SK-N-SH (cell line): ENCODE data around the gene ZNF746.

ENCODE experiments used
- EP300 ChIP-seq, 2 experiments: IDR thresholded peaks; 2 replicates each; pipeline versions ENCODE4 v1.4.0 to v1.6.1; 2012; ENCODE audit warnings: borderline replicate concordance in 1 of 2, low read depth in 1 of 2, low read length in 1 of 2
- JUND ChIP-seq: IDR thresholded peaks from 2 replicates; pipeline ENCODE4 v1.4.0; 2012
- NFIC ChIP-seq: IDR thresholded peaks from 2 replicates; pipeline ENCODE4 v1.4.0; 2012; ENCODE audit warnings: borderline replicate concordance
- NRF1 ChIP-seq: IDR thresholded peaks from 2 replicates; pipeline ENCODE4 v1.6.1; 2012; ENCODE audit warnings: low read depth, mild to moderate bottlenecking, low read length
- POLR2AphosphoS5 ChIP-seq: IDR thresholded peaks from 2 replicates; pipeline ENCODE4 v1.6.1; 2012; ENCODE audit warnings: low read depth, low read length
- TAF1 ChIP-seq: IDR thresholded peaks from 2 replicates; pipeline ENCODE4 v1.6.1; 2012; ENCODE audit warnings: low read depth, mild to moderate bottlenecking, low read length, moderate library complexity, borderline replicate concordance
- YY1 ChIP-seq: IDR thresholded peaks from 2 replicates; pipeline ENCODE4 v1.4.0; 2012; ENCODE audit warnings: low read depth, mild to moderate bottlenecking
- TF ChIP-seq, protein P1 (sequence below): fragments of 200-600 bp; sonication (generic); IDR thresholded peaks from 2 replicates; pipeline ENCODE4 v1.6.1; 2017; ENCODE audit warnings: antibody characterized with exemption, mild to moderate bottlenecking, moderate library complexity
- TF ChIP-seq, protein P2 (sequence below): IDR thresholded peaks from 2 replicates; pipeline ENCODE4 v1.6.1; 2012; ENCODE audit warnings: mild to moderate bottlenecking, low read depth, low read length, moderate library complexity
- TF ChIP-seq, protein P3 (sequence below): IDR thresholded peaks from 2 replicates; pipeline ENCODE4 v1.4.0; 2012; ENCODE audit warnings: low read depth, borderline replicate concordance
- TF ChIP-seq, protein P4 (sequence below): IDR thresholded peaks from 2 replicates; pipeline ENCODE4; 2012
- TF ChIP-seq, protein P5 (sequence below): IDR thresholded peaks from 2 replicates; pipeline ENCODE4 v1.4.0; 2012; ENCODE audit warnings: low read depth, borderline replicate concordance

DNA sequence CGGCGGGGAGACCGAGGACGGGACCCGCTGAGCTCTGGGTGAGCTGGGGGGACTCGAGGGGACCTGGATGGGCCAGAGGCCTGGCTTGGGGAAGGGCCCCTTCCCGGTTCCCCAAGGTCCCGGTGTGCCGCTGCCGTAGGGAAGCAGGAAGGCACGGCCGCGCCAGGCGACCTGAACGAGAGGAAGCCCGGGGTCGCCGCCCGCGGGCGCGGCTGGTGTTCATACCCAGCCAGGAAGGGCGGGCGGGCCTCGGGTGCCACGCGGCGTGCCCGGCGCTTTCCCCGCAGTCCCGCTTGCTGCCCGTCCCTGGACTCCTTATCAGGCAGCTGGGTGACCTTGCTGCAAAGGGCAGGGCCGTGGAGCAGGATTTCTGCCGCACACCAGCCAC, 74.7 kb downstream of the ZNF746 start:
- TF ChIP-seq POLR2AphosphoS5 (no peak), JUND (no peak), EP300 (IDR thresholded peaks at IDR 0.05; ENCODE audit: borderline replicate concordance in 1 of 2, low read depth in 1 of 2, low read length in 1 of 2) (no peak), NRF1 (no peak), TAF1 (no peak), NFIC (no peak), YY1 (no peak)
- TF ChIP-seq, protein P1, sequence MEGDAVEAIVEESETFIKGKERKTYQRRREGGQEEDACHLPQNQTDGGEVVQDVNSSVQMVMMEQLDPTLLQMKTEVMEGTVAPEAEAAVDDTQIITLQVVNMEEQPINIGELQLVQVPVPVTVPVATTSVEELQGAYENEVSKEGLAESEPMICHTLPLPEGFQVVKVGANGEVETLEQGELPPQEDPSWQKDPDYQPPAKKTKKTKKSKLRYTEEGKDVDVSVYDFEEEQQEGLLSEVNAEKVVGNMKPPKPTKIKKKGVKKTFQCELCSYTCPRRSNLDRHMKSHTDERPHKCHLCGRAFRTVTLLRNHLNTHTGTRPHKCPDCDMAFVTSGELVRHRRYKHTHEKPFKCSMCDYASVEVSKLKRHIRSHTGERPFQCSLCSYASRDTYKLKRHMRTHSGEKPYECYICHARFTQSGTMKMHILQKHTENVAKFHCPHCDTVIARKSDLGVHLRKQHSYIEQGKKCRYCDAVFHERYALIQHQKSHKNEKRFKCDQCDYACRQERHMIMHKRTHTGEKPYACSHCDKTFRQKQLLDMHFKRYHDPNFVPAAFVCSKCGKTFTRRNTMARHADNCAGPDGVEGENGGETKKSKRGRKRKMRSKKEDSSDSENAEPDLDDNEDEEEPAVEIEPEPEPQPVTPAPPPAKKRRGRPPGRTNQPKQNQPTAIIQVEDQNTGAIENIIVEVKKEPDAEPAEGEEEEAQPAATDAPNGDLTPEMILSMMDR, result no peak
- TF ChIP-seq, protein P2, sequence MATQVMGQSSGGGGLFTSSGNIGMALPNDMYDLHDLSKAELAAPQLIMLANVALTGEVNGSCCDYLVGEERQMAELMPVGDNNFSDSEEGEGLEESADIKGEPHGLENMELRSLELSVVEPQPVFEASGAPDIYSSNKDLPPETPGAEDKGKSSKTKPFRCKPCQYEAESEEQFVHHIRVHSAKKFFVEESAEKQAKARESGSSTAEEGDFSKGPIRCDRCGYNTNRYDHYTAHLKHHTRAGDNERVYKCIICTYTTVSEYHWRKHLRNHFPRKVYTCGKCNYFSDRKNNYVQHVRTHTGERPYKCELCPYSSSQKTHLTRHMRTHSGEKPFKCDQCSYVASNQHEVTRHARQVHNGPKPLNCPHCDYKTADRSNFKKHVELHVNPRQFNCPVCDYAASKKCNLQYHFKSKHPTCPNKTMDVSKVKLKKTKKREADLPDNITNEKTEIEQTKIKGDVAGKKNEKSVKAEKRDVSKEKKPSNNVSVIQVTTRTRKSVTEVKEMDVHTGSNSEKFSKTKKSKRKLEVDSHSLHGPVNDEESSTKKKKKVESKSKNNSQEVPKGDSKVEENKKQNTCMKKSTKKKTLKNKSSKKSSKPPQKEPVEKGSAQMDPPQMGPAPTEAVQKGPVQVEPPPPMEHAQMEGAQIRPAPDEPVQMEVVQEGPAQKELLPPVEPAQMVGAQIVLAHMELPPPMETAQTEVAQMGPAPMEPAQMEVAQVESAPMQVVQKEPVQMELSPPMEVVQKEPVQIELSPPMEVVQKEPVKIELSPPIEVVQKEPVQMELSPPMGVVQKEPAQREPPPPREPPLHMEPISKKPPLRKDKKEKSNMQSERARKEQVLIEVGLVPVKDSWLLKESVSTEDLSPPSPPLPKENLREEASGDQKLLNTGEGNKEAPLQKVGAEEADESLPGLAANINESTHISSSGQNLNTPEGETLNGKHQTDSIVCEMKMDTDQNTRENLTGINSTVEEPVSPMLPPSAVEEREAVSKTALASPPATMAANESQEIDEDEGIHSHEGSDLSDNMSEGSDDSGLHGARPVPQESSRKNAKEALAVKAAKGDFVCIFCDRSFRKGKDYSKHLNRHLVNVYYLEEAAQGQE, result no peak
- TF ChIP-seq, protein P3, sequence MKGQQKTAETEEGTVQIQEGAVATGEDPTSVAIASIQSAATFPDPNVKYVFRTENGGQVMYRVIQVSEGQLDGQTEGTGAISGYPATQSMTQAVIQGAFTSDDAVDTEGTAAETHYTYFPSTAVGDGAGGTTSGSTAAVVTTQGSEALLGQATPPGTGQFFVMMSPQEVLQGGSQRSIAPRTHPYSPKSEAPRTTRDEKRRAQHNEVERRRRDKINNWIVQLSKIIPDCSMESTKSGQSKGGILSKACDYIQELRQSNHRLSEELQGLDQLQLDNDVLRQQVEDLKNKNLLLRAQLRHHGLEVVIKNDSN, result no peak
- TF ChIP-seq, protein P4, sequence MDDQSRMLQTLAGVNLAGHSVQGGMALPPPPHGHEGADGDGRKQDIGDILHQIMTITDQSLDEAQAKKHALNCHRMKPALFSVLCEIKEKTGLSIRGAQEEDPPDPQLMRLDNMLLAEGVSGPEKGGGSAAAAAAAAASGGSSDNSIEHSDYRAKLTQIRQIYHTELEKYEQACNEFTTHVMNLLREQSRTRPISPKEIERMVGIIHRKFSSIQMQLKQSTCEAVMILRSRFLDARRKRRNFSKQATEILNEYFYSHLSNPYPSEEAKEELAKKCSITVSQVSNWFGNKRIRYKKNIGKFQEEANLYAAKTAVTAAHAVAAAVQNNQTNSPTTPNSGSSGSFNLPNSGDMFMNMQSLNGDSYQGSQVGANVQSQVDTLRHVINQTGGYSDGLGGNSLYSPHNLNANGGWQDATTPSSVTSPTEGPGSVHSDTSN, result no peak
- TF ChIP-seq, protein P5, sequence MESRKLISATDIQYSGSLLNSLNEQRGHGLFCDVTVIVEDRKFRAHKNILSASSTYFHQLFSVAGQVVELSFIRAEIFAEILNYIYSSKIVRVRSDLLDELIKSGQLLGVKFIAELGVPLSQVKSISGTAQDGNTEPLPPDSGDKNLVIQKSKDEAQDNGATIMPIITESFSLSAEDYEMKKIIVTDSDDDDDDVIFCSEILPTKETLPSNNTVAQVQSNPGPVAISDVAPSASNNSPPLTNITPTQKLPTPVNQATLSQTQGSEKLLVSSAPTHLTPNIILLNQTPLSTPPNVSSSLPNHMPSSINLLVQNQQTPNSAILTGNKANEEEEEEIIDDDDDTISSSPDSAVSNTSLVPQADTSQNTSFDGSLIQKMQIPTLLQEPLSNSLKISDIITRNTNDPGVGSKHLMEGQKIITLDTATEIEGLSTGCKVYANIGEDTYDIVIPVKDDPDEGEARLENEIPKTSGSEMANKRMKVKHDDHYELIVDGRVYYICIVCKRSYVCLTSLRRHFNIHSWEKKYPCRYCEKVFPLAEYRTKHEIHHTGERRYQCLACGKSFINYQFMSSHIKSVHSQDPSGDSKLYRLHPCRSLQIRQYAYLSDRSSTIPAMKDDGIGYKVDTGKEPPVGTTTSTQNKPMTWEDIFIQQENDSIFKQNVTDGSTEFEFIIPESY, result no peak
